NOMO-1 treated with DMSO at 0.1 percent for 48 hours (cell line): ENCODE data around the gene TMED1.

Source experiments
- DNase-seq: peaks from one replicate; lab custom pipeline; 2025; ENCODE audit not compliant: unreplicated experiment; lab: John Stamatoyannopoulos, UW

The TMED1 gene

DNA sequence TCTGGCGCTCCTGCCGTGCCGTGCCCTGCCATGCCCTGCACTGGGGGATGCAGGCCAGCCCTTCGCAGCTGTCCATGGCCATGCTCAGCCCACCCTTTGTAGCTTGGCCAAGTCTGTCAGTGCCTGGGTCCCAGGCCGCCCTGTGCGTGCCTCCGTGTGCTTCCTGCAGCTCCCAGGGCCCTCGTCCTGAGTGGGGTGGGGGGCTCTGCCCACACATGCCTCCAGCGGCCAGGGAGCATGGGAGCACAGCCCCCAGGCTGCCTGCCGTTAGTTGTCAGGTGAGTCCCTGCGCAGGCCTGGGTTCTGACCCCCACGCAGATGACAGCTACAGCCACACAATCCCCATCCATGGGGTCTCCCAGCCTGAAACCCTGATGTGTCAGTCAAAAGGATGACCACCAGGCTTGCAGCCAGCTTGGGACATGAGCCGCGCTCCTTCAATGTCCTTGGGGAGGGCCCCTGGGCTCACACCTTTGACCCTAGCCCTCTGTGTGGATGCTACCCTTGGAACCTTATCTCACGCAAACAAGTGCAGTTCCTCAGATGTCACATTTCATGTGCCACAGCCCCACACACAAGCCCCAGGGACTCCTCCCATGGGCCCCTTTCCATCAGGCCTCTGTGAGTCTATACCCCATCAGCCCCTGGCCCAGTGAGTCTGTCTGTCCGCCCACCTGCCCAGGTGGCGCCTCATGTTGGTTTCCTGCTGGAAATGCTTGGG lies 24.5 kb downstream of the TMED1 start:
- no peak for DNase-seq

DNA sequence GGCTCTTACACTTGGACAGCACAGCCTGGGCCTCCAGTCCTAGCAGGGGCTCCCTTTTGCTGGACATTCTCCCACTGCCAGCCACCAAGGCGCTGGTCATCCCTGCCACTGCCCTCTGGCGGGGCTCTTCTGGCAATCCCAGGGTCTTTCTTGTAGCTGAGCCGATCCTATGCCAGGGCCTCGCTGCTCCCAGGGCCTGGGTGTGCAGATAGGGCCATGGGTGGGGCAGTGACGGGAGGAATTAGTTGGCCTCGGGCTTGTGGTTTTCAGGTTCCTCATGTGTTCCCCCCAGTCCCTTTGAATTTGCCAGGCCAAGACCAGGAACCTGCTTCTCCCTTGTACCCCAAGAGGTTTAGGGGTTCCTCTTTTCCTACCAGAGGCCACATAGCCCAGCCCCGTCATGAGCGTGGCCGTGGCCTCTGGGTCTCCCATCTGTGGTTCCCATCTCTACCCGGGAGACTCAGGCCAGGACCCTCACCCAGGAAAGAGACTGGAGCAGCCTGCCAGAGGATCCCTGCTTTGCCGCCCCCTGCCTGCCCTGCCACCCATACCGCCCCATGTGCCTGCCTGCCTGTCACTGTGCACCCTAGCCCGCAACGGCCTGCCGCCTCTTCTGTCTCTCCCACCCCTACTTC lies 26.2 kb downstream of the TMED1 start:
- peak; percentile 54 for DNase-seq

- DNase-seq, result peak; percentile 52
Measured at GRCh38 chr19:10808937-10809649, 26.9 kb downstream of the TMED1 start.

DNA sequence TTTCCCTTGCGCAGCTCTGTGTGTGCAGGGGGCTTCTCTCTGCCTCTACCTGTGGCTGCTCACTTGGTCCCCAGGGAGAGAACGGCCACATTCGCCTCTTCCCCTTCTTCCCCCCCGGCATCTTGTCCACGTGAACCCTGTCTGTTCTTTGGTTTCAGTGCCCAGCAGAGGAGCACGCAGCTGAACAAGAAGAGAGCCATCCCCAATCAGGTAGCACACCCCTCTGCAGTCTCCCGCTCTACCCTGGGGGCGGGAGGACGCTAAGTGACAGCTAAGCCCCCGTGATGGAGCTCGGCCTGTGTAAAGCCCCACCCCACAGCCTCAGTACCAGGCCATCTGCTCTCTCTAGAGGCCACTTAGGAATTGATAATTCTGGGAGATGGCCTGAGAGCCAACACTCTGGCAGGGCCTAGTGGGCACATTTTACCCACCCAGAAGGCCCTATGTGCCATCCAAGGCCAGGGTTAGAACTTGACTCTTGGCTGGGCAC lies 30.2 kb downstream of the TMED1 start:
- DNase-seq, result no peak

- DNase-seq, result peak; percentile 91
Measured at GRCh38 chr19:10805065-10805757, 30.8 kb downstream of the TMED1 start.

DNA sequence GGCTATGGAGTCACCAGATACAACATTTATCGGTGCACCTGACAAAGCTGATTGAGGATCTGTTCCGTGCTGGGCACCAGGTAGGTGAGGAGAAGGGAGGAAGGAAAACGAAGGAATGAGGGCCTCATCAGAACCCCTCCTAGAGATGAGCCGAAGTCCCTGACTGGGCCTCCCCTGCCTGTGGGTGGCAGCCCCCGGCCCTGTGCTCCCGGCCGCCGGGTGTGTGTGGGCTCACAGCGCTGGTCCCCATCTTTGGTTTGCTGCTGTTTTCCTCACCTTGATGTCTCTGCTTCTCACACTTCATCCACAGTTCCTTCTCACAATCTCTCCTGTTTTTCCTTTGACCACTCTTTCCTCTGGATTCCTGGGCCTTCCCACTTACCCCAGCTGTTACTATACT lies 32.8 kb downstream of the TMED1 start:
- DNase-seq, result no peak

- DNase-seq, result no peak
Measured at GRCh38 chr19:10802479-10802878, 33.5 kb downstream of the TMED1 start.

GRCh38 chr19:10800488-10800887 lies 35.5 kb downstream of the TMED1 start:
- no peak for DNase-seq

DNA sequence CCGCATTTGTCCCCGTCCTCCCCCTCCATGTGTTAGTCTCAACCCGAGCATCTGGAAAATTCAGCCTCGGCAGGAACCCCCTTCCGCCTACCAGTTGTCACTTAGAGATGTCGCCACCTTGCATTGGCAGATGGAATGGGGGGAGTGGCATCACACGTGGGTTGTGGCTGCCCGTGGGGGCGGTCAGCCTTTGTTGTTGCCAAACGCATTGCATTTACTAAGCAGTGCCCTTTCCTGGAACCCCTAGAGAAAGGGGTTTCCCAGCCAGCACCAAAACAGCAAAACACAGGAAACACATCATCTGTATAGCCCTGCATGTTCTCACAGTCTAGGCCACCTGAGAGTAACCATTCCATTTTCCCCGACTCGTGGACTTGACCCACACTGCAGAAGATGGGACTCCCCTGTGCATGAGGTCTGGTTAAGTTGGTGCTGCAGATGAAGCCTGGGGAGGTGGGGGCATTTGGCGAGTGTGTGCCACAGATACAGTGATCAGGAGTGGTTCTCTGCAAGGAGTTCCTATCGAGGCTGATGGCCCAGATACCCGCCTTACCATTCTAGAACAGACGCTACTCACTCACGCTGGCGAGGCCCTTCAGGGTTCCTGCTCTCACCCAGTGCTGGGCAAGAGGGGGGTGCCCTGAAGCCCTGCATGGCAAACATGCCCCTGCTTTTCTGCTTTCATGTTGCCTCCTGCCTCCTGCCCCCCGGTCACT lies 38.3 kb downstream of the TMED1 start:
- DNase-seq, result no peak

- no peak for DNase-seq
Measured at GRCh38 chr19:10797078-10797477, 38.9 kb downstream of the TMED1 start.

- DNase-seq, result no peak
Measured at GRCh38 chr19:10796653-10797052, 39.4 kb downstream of the TMED1 start.

- DNase-seq, result no peak
Measured at GRCh38 chr19:10789866-10790265, 46.1 kb downstream of the TMED1 start.

DNA sequence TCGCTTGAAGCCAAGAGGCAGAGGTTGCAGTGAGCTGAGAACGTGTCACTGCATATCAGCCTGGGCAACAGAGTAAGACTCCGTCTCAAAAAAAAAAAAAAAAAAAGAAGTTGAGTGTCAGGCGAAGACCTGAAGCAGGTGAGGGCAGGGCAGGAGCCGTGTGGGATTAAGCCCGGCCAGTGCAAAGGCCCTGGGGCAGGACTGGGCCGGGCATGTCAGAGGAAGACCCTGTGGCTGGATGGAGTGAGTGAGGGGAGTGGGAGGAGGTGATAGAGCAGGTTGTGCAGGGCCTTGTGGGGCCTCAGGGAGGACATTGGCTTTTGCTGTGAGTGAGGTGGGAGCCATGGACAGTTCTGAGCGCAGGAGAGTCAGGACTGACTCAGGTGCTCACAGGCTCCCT lies 47.9 kb downstream of the TMED1 start:
- no peak for DNase-seq

DNA sequence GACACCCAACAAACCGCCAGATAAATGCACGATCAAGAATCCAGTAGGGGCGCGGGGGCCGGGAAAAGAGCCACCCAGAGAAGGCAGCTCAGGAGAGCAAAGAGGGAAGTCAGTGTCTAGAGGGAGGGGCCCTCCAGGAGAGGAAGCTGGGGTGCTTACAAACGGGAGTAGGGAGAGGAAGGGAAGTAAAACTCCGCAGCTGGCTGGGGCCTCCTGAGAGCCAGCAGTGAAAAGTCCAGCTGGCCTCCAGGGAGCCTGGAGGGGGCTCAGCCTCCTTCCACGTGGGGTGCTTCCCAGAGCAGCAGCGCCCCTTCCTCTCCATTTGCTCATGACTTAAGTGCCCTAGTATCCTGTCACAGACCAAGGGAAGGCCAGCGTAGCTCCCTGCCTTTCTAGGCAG lies 51.8 kb downstream of the TMED1 start:
- peak; percentile 69 for DNase-seq

DNA sequence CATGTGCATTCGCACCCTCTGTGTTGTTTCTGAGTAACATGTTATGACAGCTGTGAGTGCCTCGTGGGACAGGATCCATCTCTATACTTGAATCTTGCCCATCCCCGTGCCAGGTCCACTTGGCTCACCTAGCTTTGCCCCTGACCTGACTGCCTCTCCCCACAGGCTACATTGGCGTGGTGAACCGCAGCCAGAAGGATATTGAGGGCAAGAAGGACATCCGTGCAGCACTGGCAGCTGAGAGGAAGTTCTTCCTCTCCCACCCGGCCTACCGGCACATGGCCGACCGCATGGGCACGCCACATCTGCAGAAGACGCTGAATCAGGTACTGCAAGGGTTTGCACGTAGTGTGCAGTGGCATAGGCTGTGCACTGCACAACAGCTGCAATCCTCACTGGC lies 53.2 kb downstream of the TMED1 start:
- no peak for DNase-seq
